ENCODE data around the gene YARS1.

YARS1 gene

GRCh38 chr1:32817159-32817814, at the start of gene YARS1, which contains the start of gene S100PBP:
Gene YARS1 (minus strand): TSS chr1:32817358. CDS start chr1:32817244, 114 bp downstream.
Gene S100PBP (plus strand): TSS chr1:32817653. CDS start chr1:32826100, 8,447 bp downstream.
- peak; percentile 99 for DNase-seq (ENCODE audit: low read depth, low spot score)

- no peak for DNase-seq (ENCODE audit: low read depth, low spot score)
Measured at GRCh38 chr1:32865639-32866405, 48.7 kb upstream of the YARS1 start.

GRCh38 chr1:32864375-32865019, 47.3 kb upstream of the YARS1 start:
- DNase-seq (ENCODE audit: low read depth, low spot score): no peak

- DNase-seq (ENCODE audit: low read depth, low spot score): no peak
Measured at GRCh38 chr1:32863881-32864245, 46.7 kb upstream of the YARS1 start.

GRCh38 chr1:32863218-32863880, 46.2 kb upstream of the YARS1 start:
- DNase-seq (ENCODE audit: low read depth, low spot score): no peak

GRCh38 chr1:32861904-32862695, 44.9 kb upstream of the YARS1 start:
- no peak for DNase-seq (ENCODE audit: low read depth, low spot score)

GRCh38 chr1:32860566-32860965, 43.4 kb upstream of the YARS1 start:
- DNase-seq (ENCODE audit: low read depth, low spot score): no peak

GRCh38 chr1:32859915-32860314, 42.8 kb upstream of the YARS1 start:
- no peak for DNase-seq (ENCODE audit: low read depth, low spot score)

GRCh38 chr1:32858791-32859190, 41.6 kb upstream of the YARS1 start:
- DNase-seq (ENCODE audit: low read depth, low spot score): no peak

- no peak for DNase-seq (ENCODE audit: low read depth, low spot score)
Measured at GRCh38 chr1:32858136-32858535, 41.0 kb upstream of the YARS1 start.

GRCh38 chr1:32855861-32856617, 38.9 kb upstream of the YARS1 start:
- no peak for DNase-seq (ENCODE audit: low read depth, low spot score)

- no peak for DNase-seq (ENCODE audit: low read depth, low spot score)
Measured at GRCh38 chr1:32848354-32849063, 31.4 kb upstream of the YARS1 start.

GRCh38 chr1:32831878-32832277, 14.7 kb upstream of the YARS1 start:
- no peak for DNase-seq (ENCODE audit: low read depth, low spot score)

- no peak for DNase-seq (ENCODE audit: low read depth, low spot score)
Measured at GRCh38 chr1:32830092-32830852, 13.1 kb upstream of the YARS1 start.

- no peak for DNase-seq (ENCODE audit: low read depth, low spot score)
Measured at GRCh38 chr1:32828341-32828740, 11.2 kb upstream of the YARS1 start.

- DNase-seq (ENCODE audit: low read depth, low spot score): no peak
Measured at GRCh38 chr1:32825181-32825580, 8.0 kb upstream of the YARS1 start.

- DNase-seq (ENCODE audit: low read depth, low spot score): no peak
Measured at GRCh38 chr1:32818804-32819541, 1.8 kb upstream of the YARS1 start.

All from activated CD4-positive, CD25-positive, alpha-beta regulatory T cell treated with anti-CD3 and anti-CD28 coated beads, Interleukin-2, amount 50 U/mL, for 16 hours (primary cell).